NCI-H1048 (cell line): ENCODE measurements around the gene FBXO2.

Experiments
- DNase-seq: peaks from one replicate; lab custom pipeline; 2025; lab: John Stamatoyannopoulos, UW

The FBXO2 gene

GRCh38 chr1:11681071-11681771 lies 27.0 kb upstream of the FBXO2 start, which contains the start of gene MAD2L2:
Gene MAD2L2, minus strand, starts transcription at chr1:11681148. Its CDS starts 547 bp downstream, at chr1:11680601.
- DNase-seq = peak; percentile 73

GRCh38 chr1:11680270-11681070 lies 26.2 kb upstream of the FBXO2 start:
- no peak for DNase-seq

- no peak for DNase-seq
Observed at GRCh38 chr1:11678442-11678841, 24.2 kb upstream of the FBXO2 start.

- DNase-seq = no peak
Observed at GRCh38 chr1:11676386-11677103, 22.3 kb upstream of the FBXO2 start.

- no peak for DNase-seq
Observed at GRCh38 chr1:11675325-11675724, 21.1 kb upstream of the FBXO2 start.

- DNase-seq = no peak
Observed at GRCh38 chr1:11674488-11674887, 20.3 kb upstream of the FBXO2 start.

GRCh38 chr1:11673089-11673769 lies 19.0 kb upstream of the FBXO2 start:
- DNase-seq = no peak

- DNase-seq = no peak
Observed at GRCh38 chr1:11671544-11672286, 17.5 kb upstream of the FBXO2 start.

GRCh38 chr1:11671205-11671543 lies 16.9 kb upstream of the FBXO2 start:
- DNase-seq = no peak

- DNase-seq = no peak
Observed at GRCh38 chr1:11670747-11671146, 16.5 kb upstream of the FBXO2 start.

- DNase-seq = no peak
Observed at GRCh38 chr1:11668516-11668915, 14.3 kb upstream of the FBXO2 start.

GRCh38 chr1:11664336-11665065 lies 10.3 kb upstream of the FBXO2 start:
- no peak for DNase-seq

GRCh38 chr1:11661103-11661502 lies 6.9 kb upstream of the FBXO2 start:
- DNase-seq = no peak

GRCh38 chr1:11659748-11660147 lies 5.5 kb upstream of the FBXO2 start:
- no peak for DNase-seq

GRCh38 chr1:11658542-11658941 lies 4.3 kb upstream of the FBXO2 start:
- DNase-seq = no peak

- DNase-seq = no peak
Observed at GRCh38 chr1:11657654-11658053, 3.4 kb upstream of the FBXO2 start.

- DNase-seq = no peak
Observed at GRCh38 chr1:11654939-11655808, 945 bp upstream of the FBXO2 start.

GRCh38 chr1:11653861-11654136 lies 430 bp downstream of the FBXO2 start:
- DNase-seq = no peak

- no peak for DNase-seq
Observed at GRCh38 chr1:11653101-11653860, 948 bp downstream of the FBXO2 start.
